ENCODE data around the gene SDCBP2.

SDCBP2 gene

GRCh38 chr20:1319051-1319450 is 9.9 kb downstream of the SDCBP2 start:
- DNase-seq (ENCODE audit: extremely low read depth, insufficient read length), result no peak
- H3K36me3 ChIP-seq (ENCODE audit: control insufficient read depth, insufficient read depth, low read length), result no peaks in the 10 kb centered on the region

GRCh38 chr20:1317545-1318255 is 11.2 kb downstream of the SDCBP2 start:
- Histone ChIP-seq H3K27me3 (replicated peaks; ENCODE audit: control insufficient read depth, insufficient read depth, low read length) (no peaks in the 10 kb centered on the region), H3K4me3 (replicated peaks; ENCODE audit: low read depth, low read length) (no peak overlapping the region), H3K36me3 (ENCODE audit: control insufficient read depth, insufficient read depth, low read length) (no peaks in the 10 kb centered on the region)
- no peak for TF ChIP-seq CTCF (IDR thresholded peaks at IDR 0.05; ENCODE audit: insufficient read depth, low read length, poor library complexity, severe bottlenecking)
- no peak for DNase-seq (ENCODE audit: extremely low read depth, insufficient read length)

More at GRCh38 chr20:1319051-1319450, 9.9 kb downstream of the SDCBP2 start:
- TF ChIP-seq CTCF (IDR thresholded peaks at IDR 0.05; ENCODE audit: insufficient read depth, low read length, poor library complexity, severe bottlenecking), result no peak
- H3K27me3 ChIP-seq (replicated peaks; ENCODE audit: control insufficient read depth, insufficient read depth, low read length), result no peaks in the 10 kb centered on the region
- no peak overlapping the region for H3K4me3 ChIP-seq (replicated peaks; ENCODE audit: low read depth, low read length)

GRCh38 chr20:1315804-1316203 is 13.1 kb downstream of the SDCBP2 start:
- TF ChIP-seq CTCF (IDR thresholded peaks at IDR 0.05; ENCODE audit: insufficient read depth, low read length, poor library complexity, severe bottlenecking), result no peak
- no peaks in the 10 kb centered on the region for H3K36me3 ChIP-seq (ENCODE audit: control insufficient read depth, insufficient read depth, low read length)
- H3K27me3 ChIP-seq (replicated peaks; ENCODE audit: control insufficient read depth, insufficient read depth, low read length), result no peaks in the 10 kb centered on the region
- DNase-seq (ENCODE audit: extremely low read depth, insufficient read length), result no peak
- no peak overlapping the region for H3K4me3 ChIP-seq (replicated peaks; ENCODE audit: low read depth, low read length)

- H3K27me3 ChIP-seq (replicated peaks; ENCODE audit: control insufficient read depth, insufficient read depth, low read length), result no peaks in the 10 kb centered on the region
- no peak for DNase-seq (ENCODE audit: extremely low read depth, insufficient read length)
- H3K4me3 ChIP-seq (replicated peaks; ENCODE audit: low read depth, low read length), result no peak overlapping the region
- TF ChIP-seq CTCF (IDR thresholded peaks at IDR 0.05; ENCODE audit: insufficient read depth, low read length, poor library complexity, severe bottlenecking), result peak; percentile 94
- H3K36me3 ChIP-seq (ENCODE audit: control insufficient read depth, insufficient read depth, low read length), result no peaks in the 10 kb centered on the region
These were observed 15.5 kb downstream of the SDCBP2 start for GRCh38 chr20:1313236-1313964.

- Histone ChIP-seq H3K27me3 (replicated peaks; ENCODE audit: control insufficient read depth, insufficient read depth, low read length) (no peaks in the 10 kb centered on the region), H3K36me3 (ENCODE audit: control insufficient read depth, insufficient read depth, low read length) (no peaks in the 10 kb centered on the region), H3K4me3 (replicated peaks; ENCODE audit: low read depth, low read length) (no peak overlapping the region)
- no peak for TF ChIP-seq CTCF (IDR thresholded peaks at IDR 0.05; ENCODE audit: insufficient read depth, low read length, poor library complexity, severe bottlenecking)
- no peak for DNase-seq (ENCODE audit: extremely low read depth, insufficient read length)
These were observed 16.1 kb downstream of the SDCBP2 start for GRCh38 chr20:1312904-1313235.

All from GM06990 (cell line).